Gastroesophageal sphincter (tissue), 4 donors: ENCODE results near the gene ATP9B. TPM values are rescaled to one million over a fixed set of nuclear protein-coding genes. Genes with fewer than 3 reads are reported as not detected.
A peak's percentile ranks its signal among the peaks of the same experiment; 100 is the strongest.

Source experiments
- ATAC-seq: fragments of 150-250 bp; one replicate; pipeline ENCODE4 v1.9.1; 2016; ENCODE audit warnings: mild to moderate bottlenecking, moderate library complexity
- H3K27ac ChIP-seq, 4 donors: fragments of 200-600 bp; sonication (generic) in 3 of 4; 1 replicate in 3 of 4; 2 replicates in 1 of 4; pipeline ENCODE4 v1.5.1; 2016 to 2019
- H3K27me3 ChIP-seq: fragments of 200-600 bp; sonication (generic); one replicate; pipeline ENCODE4 v1.5.1; 2019
- H3K36me3 ChIP-seq, 2 donors: fragments of 200-600 bp; sonication (generic); one replicate each; pipeline ENCODE4 v1.5.1; 2019; ENCODE audit warnings: control low read depth in 1 of 2
- H3K4me1 ChIP-seq, 3 donors: fragments of 200-600 bp; sonication (generic); 1 replicate in 2 of 3; 2 replicates in 1 of 3; pipeline ENCODE4 v1.5.1; 2016 to 2019; ENCODE audit warnings: control low read depth in 2 of 3
- H3K4me3 ChIP-seq, 2 donors: fragments of 200-600 bp; sonication (generic); one replicate each; pipeline ENCODE4 v1.5.1; 2019; ENCODE audit warnings: mild to moderate bottlenecking in 1 of 2, moderate library complexity in 1 of 2
- H3K9me3 ChIP-seq, 3 donors: fragments of 200-600 bp; sonication (generic); one replicate each; pipeline ENCODE4 v1.5.1; 2017 to 2019; ENCODE audit warnings: control low read depth in 2 of 3
- EP300 ChIP-seq: sonication (generic); formaldehyde crosslinking; IDR thresholded peaks from one replicate; pipeline ENCODE4 v1.6.1; 2017; ENCODE audit warnings: antibody characterized with exemption, mild to moderate bottlenecking
- POLR2A ChIP-seq, 2 donors: fragments of 450-650 bp; IDR thresholded peaks; one replicate each; pipeline ENCODE4 v1.6.1; 2017; ENCODE audit warnings: antibody characterized with exemption in 2 of 2, mild to moderate bottlenecking in 2 of 2, moderate library complexity in 1 of 2
- POLR2AphosphoS5 ChIP-seq: sonication (generic); formaldehyde crosslinking; IDR thresholded peaks from one replicate; pipeline ENCODE4 v1.6.1; 2017; ENCODE audit warnings: antibody characterized with exemption
- WGBS, 2 donors: methylation state at CpG; one replicate each; pipeline ENCODE4 v1.1.5; 2018; ENCODE audit warnings: low coverage in 1 of 2; 5-methylcytosine and 5-hydroxymethylcytosine counted together
- total RNA-seq, 4 donors: library from RNA; depleted of rRNA; stranded (reverse); fragments of >200 nt; gene quantifications; one replicate each; pipeline ENCODE4 v1.1.0, GENCODE V29; 2016
- TF ChIP-seq, protein P1 (sequence below), 4 experiments: fragments of 200-600 bp in 2 of 4; fragments of 450-650 bp in 2 of 4; sonication (generic) in 1 of 4; IDR thresholded peaks; one replicate each; pipeline ENCODE4 v1.5.1; 2017 to 2019; ENCODE audit warnings: antibody characterized with exemption in 4 of 4, mild to moderate bottlenecking in 2 of 4, moderate library complexity in 2 of 4

The ATP9B gene
- total RNA-seq, 4 donors from 2014 or later = 16.6 to 48.7 (median 33.7) TPM

- H3K4me1 ChIP-seq = peaks cover 0 to 29% (median 4%) of the 10 kb centered on the region in 3 donors
- H3K9me3 ChIP-seq = no peaks in the 10 kb centered on the region
- no peak overlapping the region for H3K4me3 ChIP-seq
- H3K27ac ChIP-seq = no peak overlapping the region
- 65 to 71% methylated on average over 7 to 13 of the region's 30 CpGs for WGBS, 2 donors
- no peaks in the 10 kb centered on the region for H3K27me3 ChIP-seq
- TF ChIP-seq EP300 = no peak
- TF ChIP-seq POLR2AphosphoS5 = peak; percentile 21
- TF ChIP-seq, protein P1, sequence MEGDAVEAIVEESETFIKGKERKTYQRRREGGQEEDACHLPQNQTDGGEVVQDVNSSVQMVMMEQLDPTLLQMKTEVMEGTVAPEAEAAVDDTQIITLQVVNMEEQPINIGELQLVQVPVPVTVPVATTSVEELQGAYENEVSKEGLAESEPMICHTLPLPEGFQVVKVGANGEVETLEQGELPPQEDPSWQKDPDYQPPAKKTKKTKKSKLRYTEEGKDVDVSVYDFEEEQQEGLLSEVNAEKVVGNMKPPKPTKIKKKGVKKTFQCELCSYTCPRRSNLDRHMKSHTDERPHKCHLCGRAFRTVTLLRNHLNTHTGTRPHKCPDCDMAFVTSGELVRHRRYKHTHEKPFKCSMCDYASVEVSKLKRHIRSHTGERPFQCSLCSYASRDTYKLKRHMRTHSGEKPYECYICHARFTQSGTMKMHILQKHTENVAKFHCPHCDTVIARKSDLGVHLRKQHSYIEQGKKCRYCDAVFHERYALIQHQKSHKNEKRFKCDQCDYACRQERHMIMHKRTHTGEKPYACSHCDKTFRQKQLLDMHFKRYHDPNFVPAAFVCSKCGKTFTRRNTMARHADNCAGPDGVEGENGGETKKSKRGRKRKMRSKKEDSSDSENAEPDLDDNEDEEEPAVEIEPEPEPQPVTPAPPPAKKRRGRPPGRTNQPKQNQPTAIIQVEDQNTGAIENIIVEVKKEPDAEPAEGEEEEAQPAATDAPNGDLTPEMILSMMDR (IDR thresholded peaks at IDR 0.05) = peak in 3 of 4 experiments; percentile 75 to 94 (median 87)
- no peak for TF ChIP-seq POLR2A (IDR thresholded peaks at IDR 0.05)
- ATAC-seq = no peak
- peaks cover 0 to 23% of the 10 kb centered on the region in 2 donors for H3K36me3 ChIP-seq
Measured at GRCh38 chr18:79380816-79381806, 311.9 kb downstream of the ATP9B start.

- H3K36me3 ChIP-seq = peaks cover 0 to 16% of the 10 kb centered on the region in 2 donors
- WGBS, 2 donors = 74 to 82% methylated on average over 5 to 6 of the region's 16 CpGs
- TF ChIP-seq POLR2AphosphoS5 (no peak), POLR2A (IDR thresholded peaks at IDR 0.05) (no peak), EP300 (no peak)
- TF ChIP-seq, protein P1 (IDR thresholded peaks at IDR 0.05) = no peak
- no peak for ATAC-seq
- peaks cover 0 to 31% (median 4%) of the 10 kb centered on the region in 3 donors for H3K4me1 ChIP-seq
- H3K9me3 ChIP-seq = no peaks in the 10 kb centered on the region
- H3K27me3 ChIP-seq = no peaks in the 10 kb centered on the region
- no peak overlapping the region for H3K4me3 ChIP-seq
- no peak overlapping the region for H3K27ac ChIP-seq
Measured at GRCh38 chr18:79381811-79382311, 312.7 kb downstream of the ATP9B start.

DNA sequence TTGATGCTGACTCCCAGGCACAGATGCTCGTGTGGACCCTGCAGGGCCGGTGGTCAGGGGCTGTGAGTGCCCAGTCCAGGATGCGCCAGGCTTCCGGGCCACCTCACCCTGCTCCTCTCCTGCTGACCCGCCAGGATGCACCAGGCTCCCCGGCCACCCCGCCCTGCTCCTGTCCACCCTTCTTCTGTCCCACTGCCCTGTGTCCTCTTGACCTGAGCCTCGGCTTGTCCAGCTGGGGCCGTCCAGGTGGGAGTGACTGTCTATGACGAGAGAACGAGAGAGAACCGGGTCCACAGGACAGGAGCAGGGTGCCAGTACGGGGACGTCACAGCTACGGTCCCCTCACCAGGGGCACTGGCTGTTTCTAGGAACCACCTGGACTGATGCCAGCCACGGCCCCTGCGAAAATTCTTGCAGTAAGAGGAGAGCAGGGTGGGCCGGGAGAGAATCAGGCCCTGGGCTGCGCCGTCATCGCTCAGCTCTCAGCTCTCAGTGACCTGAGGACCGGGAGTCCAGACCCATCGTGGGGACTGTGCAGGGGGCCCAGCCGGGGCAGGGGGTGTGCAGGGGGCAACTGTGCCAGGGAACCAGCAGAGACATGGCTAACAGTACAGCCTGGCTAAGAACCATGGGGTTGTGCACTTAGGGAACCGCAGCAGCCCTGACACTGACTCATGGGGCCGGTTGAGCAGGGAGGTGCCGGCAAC, 313.6 kb downstream of the ATP9B start:
- ATAC-seq = no peak
- no peaks in the 10 kb centered on the region for H3K9me3 ChIP-seq
- no peak overlapping the region for H3K27ac ChIP-seq
- peaks cover 0 to 31% (median 4%) of the 10 kb centered on the region in 3 donors for H3K4me1 ChIP-seq
- no peak overlapping the region for H3K4me3 ChIP-seq
- TF ChIP-seq, protein P1 (IDR thresholded peaks at IDR 0.05) = no peak
- no peak for TF ChIP-seq POLR2A (IDR thresholded peaks at IDR 0.05)
- no peak for TF ChIP-seq POLR2AphosphoS5
- no peak for TF ChIP-seq EP300
- H3K36me3 ChIP-seq = peaks cover 0 to 6% of the 10 kb centered on the region in 2 donors
- no peaks in the 10 kb centered on the region for H3K27me3 ChIP-seq
- WGBS, 2 donors = 80% methylated on average over 5 of the region's 27 CpGs; no CpG with 5 or more reads in 1 of the 2 donors

GRCh38 chr18:79383388-79384056, 314.3 kb downstream of the ATP9B start:
- Histone ChIP-seq H3K36me3 (no peaks in the 10 kb centered on the region), H3K9me3 (no peaks in the 10 kb centered on the region), H3K27ac (no peak overlapping the region), H3K27me3 (no peaks in the 10 kb centered on the region), H3K4me3 (no peak overlapping the region), H3K4me1 (peaks cover 0 to 31% (median 4%) of the 10 kb centered on the region in 3 donors)
- TF ChIP-seq EP300 (no peak), POLR2A (IDR thresholded peaks at IDR 0.05) (no peak), POLR2AphosphoS5 (no peak)
- TF ChIP-seq, protein P1 (IDR thresholded peaks at IDR 0.05) = no peak
- no peak for ATAC-seq
- WGBS, 2 donors = 70% methylated on average over 2 of the region's 20 CpGs; no CpG with 5 or more reads in 1 of the 2 donors
